CD4-positive, alpha-beta T cell treated with Interleukin-6 at 100 ng/mL for 8 hours (primary cell): Measurements from ENCODE around the gene F2RL1.
"Not testable (repeated sequence)": the region's sequence is repeated elsewhere in the genome, so short reads cannot be mapped to it uniquely, and the experiment has no call there.

ENCODE experiments used
- DNase-seq: peaks from one replicate; pipeline ENCODE4 v3.0.0-alpha.2; 2020; ENCODE audit warnings: mixed read lengths, low spot score

F2RL1 gene

DNA sequence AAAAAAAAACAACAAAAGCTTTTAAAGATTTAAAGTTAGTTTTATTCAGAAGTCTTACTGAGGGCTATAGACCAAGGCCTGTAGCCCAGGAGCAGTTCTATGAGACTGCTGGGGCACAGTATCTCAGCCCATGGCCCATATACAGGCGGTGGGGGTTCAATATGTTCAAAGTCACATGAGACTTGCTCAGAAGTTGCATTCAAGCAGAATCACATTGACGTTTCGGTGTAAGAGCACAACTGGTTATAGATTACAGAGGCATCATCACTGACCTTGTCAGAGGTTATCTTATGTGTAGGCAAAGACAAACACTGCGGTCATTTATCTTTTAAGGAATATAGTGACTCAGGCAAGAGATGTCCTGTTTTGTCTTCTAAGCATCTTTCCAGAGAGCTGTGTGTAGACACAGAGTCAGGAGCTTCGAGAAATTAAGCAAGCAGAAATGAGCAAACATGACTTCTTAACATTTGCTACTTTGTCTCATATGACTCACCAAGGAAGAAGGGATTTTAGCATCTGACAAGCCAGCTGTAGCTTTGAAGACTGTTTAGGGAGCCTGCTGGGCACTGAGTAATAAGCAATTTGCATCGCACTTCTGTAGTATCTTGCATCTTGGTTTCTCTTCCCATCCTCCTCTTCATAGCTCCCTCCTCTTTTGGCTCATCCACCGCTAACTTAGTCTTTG, 12.9 kb upstream of the F2RL1 start:
- DNase-seq: no peak

DNA sequence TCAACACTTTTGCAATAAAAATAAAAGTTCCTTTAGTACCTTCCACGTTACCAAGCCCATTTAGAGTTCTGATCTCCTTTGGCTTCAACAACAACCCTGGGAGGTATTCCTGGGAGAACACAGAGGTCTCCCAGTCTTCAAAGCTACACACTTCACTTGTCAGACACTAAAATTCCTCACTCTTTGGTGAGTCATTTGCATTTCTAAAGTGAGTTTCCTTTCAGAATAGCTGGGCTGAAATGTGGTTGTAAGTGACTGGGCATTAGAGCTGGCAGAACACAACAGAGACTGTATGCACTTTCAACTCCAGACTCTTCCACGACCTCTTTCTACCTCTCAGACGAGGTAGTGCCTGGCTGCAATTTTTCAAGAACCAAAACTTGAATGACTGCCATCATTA, 11.5 kb upstream of the F2RL1 start:
- no peak for DNase-seq

- DNase-seq: no peak
These were observed 10.6 kb upstream of the F2RL1 start for GRCh38 chr5:76808141-76808691.

DNA sequence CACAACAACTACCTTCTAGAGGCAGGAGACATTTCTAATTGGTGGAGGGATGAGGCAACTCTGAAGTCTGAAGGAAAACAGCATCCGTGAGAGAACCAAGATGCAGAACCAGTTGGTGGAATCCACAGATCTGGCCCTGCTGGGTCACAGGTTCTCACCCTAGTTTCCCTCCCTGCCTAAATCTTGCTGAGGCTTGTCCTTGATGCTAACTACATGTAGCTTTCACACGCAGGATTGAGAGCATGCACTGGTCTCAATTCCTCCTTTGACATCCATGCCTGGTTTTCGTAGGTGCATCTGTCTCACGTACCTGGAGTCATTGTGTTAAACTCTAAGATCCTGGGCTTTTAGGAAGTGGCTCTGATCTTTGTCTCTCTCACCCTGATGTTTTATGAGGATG, 9.7 kb upstream of the F2RL1 start:
- no peak for DNase-seq

DNA sequence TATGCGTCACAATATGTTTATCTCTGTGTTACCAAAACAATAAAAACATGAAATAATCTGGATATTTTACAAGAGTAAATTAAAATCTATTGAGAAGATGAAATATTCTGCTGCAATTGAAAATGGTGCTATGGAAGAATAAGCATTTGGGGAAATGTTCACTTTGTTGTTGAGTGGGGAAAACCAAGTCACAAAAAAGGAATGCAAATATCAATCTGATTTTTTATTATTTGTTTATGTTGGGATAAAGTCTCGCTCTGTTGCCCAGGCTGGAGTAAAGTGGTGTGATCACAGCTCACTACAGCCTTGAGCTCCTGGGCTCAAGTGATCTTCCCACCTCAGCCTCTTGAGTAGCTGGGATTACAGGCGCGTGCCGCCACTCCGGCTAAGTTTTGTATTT, 8.6 kb upstream of the F2RL1 start:
- no peak for DNase-seq

GRCh38 chr5:76811214-76811613, 7.6 kb upstream of the F2RL1 start:
- no peak for DNase-seq

- DNase-seq: not testable (repeated sequence)
These were observed 6.6 kb upstream of the F2RL1 start for GRCh38 chr5:76812209-76812608.

GRCh38 chr5:76813982-76814562, 4.8 kb upstream of the F2RL1 start:
- DNase-seq: no peak

DNA sequence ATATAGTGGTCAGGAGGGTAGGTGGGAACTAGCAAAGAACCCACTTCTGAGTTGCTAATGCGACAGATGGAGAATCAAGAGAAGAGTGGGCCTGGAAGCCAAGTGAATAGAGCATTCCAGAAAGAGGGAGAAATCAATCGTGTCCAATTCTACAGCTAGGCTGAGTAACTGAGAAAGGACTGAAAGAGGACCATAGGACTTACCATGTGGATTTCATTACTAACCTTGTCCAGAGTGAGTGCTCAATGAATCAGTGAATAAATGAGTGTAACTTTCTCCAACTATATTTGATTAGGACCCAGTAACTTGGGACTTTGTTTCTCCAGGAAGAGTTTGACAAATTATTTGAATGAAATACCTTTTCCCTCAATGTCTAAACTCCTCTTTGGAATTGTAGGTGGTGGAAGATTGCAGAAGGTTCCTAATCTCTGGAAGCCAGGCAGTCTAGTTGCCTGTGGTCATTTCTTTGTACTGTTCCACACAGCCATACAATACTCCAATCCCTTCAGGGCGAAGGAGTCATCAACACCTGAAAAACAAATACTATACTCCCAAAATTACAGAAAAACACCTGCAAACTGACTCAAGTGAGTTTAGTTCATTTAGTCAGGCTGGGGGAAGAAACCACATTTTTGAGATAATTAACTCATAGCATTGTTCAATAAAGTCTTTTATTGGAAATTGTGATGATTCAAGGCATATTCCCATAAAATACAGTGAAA, 2.6 kb upstream of the F2RL1 start:
- no peak for DNase-seq

DNA sequence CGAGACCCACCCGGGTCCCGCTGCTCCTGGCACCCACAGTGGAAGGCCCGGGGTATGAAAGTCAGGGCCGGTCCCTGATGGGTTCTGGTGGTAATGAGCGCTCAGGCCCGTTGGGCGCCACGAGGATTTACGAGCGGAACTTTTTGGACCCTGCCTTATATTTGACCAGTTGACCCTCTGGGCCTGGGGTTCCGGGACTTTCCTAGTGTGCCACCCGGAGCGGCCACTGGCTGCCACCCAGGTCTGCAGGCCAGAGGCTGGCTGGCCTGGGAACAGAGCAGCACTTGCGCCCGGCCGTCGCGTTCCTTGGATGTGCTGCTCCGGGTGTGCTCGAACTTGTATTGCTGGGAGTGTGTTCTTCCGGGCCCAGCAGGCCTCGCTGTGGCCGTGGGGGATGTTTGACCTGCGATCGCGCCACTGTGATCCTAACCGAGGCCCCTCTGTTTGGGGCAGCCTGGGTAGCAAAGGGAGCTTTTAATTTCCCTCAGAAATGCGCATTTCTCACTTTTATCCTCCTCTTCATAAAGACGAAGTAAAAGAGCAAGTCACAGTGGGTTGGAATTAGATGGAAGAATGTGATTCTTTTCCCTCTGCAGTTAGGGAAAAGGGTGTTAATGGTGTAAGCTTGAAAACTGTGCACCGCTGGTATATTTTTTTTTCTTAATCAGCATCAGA, 1.2 kb downstream of the F2RL1 start:
- no peak for DNase-seq

GRCh38 chr5:76820526-76820890, 1.7 kb downstream of the F2RL1 start:
- DNase-seq: no peak

GRCh38 chr5:76821136-76821535, 2.3 kb downstream of the F2RL1 start:
- DNase-seq: no peak

GRCh38 chr5:76822105-76822731, 3.4 kb downstream of the F2RL1 start:
- DNase-seq: not testable (repeated sequence)

GRCh38 chr5:76826416-76826815, 7.6 kb downstream of the F2RL1 start:
- DNase-seq: not testable (repeated sequence)

DNA sequence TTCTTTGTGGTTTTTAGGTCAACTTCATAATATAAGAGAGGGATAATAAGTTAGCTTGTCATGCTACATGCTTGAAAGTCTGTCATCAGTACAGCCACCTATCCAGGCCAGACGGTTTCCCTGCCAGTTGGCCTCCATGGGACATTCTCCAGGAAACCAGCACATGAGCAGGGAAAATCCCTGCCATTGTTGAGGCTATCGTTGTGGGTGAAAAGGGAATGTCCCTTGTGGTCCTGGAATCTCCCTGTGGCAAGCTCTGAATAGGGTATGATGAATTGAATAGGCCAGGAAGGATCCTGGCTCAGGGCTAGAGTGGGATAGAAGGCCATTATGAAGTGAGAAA, 12.3 kb downstream of the F2RL1 start:
- no peak for DNase-seq

- no peak for DNase-seq
These were observed 17.4 kb downstream of the F2RL1 start for GRCh38 chr5:76836181-76836580.

- DNase-seq: no peak
These were observed 17.8 kb downstream of the F2RL1 start for GRCh38 chr5:76836585-76836984.

DNA sequence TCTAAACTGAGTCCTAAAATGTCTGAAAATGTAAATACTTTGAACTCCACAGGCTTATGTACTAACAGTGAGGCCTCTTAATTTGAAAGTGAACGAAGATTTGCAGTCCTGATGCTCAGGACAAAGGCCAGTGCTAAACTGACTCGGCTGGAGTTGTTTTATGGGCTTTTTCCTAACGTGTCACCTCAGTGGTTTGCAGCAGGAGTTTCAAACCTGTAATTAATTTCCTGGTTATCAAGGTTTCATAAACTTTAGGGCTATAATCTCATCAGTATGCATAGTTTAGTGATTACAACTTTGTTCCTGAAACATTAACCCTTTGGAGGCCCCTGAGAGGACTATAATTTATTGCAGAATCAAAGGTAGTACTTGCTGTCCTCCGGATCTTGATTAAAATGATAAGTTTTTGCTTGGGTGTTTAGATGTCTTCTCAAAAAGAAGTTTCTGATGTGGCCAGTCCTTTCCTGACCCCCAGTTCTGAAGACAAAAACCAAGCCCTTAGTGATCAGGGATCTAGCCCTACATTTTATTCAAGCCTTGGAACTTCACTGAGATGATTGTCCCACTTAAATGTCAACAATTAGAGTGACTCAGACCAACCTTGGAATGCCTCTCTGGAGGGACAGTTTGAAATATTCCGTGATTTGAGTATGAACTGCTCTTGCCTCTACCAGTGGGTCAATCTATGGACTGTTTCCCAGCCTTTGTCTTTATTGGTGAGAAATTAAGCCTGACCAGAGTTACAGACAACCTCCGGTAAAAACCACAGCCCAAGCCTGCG, 19.8 kb downstream of the F2RL1 start:
- DNase-seq: no peak

- no peak for DNase-seq
These were observed 22.5 kb downstream of the F2RL1 start for GRCh38 chr5:76841361-76841760.

DNA sequence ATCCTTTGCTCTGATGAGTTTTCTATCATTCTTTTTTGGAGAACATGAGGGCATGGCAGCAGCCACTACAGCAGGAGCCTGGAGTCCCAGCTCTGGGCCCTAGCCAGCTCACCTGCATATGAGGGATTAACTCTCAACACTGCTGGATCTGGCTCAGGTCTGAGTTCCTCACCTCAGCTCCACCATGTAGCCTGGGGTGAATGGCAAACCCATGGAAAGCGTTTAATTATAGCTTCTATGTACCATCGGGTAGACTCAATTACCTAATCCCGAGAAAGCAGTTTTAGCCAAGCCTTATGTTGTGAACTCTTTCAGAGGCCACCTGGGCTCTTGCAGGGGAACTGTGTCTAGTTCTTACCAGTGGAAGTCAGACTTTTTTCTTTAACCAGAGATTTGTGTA, 27.1 kb downstream of the F2RL1 start:
- no peak for DNase-seq
